Stimulated activated CD4-positive, alpha-beta T cell treated with anti-CD3 and anti-CD28 coated beads, TNF-alpha, amount 100 ng/mL, for 1 hour (primary cell): ENCODE data around the gene OBI1.

Experiments
- DNase-seq, 3 donors: peaks; one replicate each; pipeline ENCODE4 v3.0.0-alpha.2; 2020; ENCODE audit warnings: low read depth in 3 of 3, low spot score in 1 of 3

The OBI1 gene

DNA sequence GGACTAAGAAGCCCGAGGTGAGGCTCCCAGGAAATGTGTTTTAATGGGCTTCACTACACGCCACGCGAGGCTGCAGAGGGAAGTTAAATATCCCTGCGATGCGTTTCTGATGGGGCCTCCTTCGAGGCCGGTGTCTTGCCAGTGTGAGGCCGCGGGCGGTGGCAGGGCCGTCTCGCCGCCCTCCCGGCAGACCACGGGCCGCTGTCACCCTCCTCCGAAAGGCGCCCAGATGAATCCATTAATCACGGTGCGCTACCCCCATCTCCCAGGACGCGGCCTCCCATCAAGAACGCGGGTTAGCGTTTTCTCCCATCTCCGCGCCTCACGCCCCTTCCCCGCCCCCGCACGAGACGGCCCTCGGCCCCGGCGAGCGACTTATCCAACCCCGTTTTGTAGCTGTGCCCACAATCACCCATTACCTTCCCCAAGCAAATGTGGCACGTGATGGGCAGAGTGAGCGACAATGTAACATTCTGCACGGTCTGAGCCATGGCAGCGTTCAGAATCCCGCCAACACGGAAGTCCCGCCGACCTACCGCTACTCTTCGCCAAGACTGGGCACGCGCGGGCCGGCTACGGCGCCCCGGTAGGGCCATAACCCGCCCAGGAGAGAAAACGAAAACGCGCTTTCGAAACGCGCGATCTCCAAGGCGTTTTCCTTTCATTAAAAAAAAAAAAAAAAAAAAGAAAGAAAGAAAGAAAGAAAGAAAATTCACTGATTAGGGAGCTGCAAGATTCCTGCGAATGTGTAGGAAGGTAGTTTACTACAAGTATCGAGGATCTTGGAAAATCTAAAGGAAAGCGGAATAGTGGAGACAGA, at the start of gene OBI1:
TSS of gene OBI1 (minus strand) at position 526 of the 820 bp plus-strand sequence. CDS start at position 491, 35 bp downstream.
- DNase-seq: peak; percentile 68 to 89 (median 80)

- DNase-seq: no peak
Measured at GRCh38 chr13:78701383-78701782, 42.4 kb upstream of the OBI1 start.

GRCh38 chr13:78700121-78700910, 41.4 kb upstream of the OBI1 start:
- DNase-seq: no peak

- no peak for DNase-seq
Measured at GRCh38 chr13:78689011-78689410, 30.1 kb upstream of the OBI1 start.

GRCh38 chr13:78686461-78686860, 27.5 kb upstream of the OBI1 start:
- no peak for DNase-seq

GRCh38 chr13:78680576-78681350, 21.8 kb upstream of the OBI1 start:
- no peak for DNase-seq

DNA sequence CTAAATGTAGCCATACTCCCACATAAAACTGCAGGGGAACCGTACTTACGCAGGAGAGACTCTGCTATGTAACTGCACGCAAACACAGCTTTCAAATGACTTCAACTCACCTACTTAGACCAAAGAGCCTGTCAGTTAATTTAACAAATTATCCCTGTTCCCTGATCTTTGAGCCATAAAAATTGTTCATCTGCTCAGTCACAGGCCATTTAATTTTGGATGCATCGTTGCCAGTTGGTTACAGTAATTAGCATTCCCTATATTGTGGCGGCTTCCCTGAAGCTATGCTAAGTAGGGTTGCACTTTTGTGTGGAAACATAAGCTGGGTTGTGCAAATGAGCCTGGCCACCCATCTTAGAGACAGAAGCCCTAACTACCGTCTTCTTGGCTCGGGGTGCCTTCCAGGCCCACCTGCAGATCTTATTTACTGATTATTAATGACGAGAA, 21.2 kb upstream of the OBI1 start:
- no peak for DNase-seq

DNA sequence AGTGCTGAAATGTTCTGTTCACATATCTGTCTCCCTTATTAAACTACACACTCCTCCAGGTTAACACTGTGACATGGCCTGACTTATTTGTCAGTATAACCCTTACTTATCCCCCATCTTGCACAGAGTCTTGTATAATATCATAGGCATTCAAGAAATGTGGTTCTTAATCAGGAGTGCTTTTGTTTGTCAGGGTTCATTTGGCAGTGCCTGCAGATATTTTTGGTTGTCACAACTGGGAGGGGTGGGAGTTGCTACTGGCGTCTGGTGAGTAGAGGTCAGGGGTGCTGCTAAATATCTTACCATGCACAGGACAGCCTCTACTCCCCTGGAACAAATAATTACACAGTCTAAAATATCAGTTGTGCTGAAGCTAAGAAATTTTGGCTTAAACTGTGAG, 20.4 kb upstream of the OBI1 start:
- no peak for DNase-seq

GRCh38 chr13:78675112-78675511, 16.2 kb upstream of the OBI1 start:
- no peak for DNase-seq

GRCh38 chr13:78674638-78675037, 15.7 kb upstream of the OBI1 start:
- no peak for DNase-seq

GRCh38 chr13:78662467-78662866, 3.5 kb upstream of the OBI1 start:
- DNase-seq: no peak

GRCh38 chr13:78660495-78660857, 1.5 kb upstream of the OBI1 start:
- no peak for DNase-seq

DNA sequence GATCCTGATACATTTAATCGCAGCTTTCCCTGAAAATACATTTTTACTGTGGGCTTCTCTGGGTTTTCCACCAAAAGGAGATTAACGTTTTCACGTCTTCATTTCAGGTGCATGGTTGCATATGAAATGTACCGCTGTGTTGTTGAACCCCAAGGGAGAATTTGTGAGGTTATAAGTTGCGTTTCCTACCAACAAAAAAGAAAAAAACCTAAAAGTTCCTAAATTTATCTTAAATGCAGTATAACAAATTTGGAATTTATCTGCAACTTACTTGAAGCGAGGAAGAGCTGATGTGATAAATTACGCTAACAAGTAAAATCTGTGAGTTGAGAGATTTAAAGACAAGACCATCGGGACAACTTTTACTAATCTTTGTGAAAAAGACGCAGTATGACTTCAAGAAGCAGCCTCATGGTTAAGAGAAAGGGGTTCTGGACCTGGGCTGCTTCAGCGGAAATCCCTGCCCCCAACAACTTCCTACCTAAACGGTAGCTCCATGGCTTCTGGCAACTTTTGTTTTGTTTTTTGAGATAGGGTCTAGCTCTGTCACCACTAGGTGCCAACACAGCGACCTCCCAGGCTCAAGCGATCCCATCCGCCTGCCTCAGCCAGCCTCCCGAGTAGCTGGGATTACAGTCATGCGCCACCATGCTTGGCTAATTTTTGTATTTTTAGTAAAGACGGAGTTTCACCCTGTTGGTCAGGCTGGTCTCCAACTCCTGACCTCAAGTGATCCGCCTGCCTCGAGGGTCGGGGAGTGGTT, 958 bp upstream of the OBI1 start:
- no peak for DNase-seq

GRCh38 chr13:78659450-78659730, 435 bp upstream of the OBI1 start:
- no peak for DNase-seq

DNA sequence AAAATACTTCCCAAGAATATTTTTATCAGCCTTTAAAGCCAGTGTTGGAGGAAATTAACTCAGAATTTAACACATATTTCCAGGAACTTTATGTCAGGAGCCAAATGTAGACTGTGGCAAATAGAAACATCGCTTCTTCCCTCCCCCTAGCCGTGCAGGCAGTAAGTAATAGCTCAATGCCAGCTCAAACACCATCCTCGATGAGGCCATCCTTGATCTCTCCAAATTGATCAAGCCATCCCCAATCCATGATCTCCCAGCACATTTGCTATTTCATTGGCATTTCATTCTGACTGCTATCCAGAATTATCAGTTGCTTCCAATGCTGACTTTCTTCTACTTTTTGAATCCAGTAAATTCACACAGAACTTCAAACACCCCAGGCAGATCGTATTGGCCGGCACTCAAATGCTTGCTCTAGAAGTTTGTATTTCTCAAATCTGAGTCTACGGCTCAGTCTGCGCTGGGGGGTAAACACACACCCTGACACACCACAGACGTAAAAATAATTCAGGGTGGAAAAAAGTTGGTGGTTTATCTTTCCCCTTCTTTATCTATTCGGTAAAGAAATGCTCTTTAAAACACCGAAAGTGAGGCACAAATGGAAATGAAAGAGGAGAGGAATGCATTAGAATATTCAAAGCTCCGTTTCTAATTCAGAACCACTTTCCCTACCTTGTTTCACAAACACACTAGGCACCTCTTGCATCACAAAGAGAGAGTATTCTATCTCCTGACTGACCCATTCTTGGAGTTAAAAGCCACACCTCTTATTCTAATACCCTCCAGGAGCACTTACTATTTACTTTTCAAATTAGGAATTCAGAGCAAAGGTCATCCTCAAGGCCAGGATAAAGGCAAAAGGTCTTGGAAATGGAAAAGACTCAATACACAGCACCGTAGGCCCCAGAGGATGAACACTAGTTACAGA, 991 bp downstream of the OBI1 start:
- no peak for DNase-seq

DNA sequence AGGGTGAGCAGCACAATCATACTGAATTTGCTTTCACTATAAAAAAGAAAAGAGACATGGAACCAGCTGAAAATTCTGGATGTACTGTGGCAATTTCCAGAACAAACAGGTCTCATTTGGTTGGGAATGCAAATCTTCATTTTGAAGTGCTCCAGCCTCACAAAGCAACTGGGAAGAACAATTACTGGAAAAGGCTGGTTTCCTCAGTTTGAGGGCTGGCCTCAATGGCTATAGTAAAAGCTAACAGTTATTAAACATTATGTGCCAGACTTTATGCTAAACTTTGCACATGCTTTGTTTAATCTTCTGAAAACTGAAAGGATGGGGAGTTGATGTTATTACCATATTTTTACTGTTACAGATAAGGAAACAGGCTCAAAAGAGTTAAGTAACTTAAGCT, 3.0 kb downstream of the OBI1 start:
- no peak for DNase-seq

DNA sequence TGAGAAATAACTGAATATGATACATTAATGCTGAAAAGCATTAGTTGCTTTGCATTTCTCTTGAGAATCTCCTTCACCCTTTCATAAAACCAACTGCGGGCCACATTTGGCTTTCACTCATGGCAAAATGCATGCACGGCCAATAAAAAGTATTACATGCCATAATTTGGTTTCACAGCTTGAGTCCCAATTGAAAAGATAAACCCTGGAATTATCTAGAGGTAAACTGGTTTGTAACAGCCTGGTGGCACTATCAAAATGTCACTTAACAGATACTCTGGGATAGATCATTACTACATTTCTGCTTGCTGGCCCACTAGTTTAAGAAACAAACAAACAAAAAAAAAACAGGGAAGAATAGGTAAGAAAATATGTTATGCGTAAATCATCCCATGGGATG, 3.9 kb downstream of the OBI1 start:
- DNase-seq: no peak

DNA sequence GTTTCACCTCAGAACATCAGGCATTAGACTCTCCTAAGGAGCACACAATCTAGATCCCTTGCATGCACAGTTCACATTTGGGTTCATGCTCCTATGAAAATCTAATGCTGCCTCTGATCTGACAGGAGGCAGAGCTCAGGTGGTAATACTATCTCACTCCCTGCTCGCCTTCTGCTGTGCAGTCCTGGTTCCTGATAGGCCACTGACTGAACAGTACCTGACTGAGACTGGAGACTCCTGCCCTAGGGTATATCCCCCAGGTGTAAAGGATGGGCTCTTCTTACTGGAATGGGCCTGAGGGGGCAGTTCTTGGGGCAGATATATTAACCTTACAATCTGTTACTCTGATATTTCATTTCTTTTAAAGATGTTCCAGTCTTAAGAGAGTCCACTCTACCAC, 6.3 kb downstream of the OBI1 start:
- DNase-seq: no peak

DNA sequence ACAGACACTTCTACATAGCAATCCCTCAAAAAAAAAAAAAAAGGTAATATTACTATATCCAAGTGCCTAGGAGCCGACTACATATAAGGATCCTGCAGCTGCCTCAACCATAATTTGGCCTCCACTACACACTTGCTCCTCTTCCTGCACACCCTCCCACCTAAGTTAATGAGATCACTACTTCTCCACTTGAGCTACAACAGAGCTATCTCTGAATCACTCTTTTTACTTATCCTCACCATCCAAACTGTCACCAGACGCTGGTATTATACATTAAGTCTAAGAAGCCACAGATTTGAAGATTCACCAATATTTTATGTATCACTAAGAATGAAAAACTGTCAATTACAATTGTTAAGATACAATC, 8.3 kb downstream of the OBI1 start:
- DNase-seq: no peak
